RWPE1 (cell line): ENCODE results near the gene GAN.
"Not testable (repeated sequence)": the region's sequence is repeated elsewhere in the genome, so short reads cannot be mapped to it uniquely, and the experiment has no call there.

Experiments used
- CTCF ChIA-PET: fragments of 350-600 bp; sonication (Branson Sonifier 250); formaldehyde crosslinking; extraction: SDS; loops from one replicate; lab custom pipeline; 2021; lab: Yijun Ruan, JAX
- POLR2A ChIA-PET: fragments of 400-600 bp; formaldehyde crosslinking; extraction: SDS; loops from one replicate; lab custom pipeline; 2020; ENCODE audit warnings: antibody characterized with exemption; ENCODE audit not compliant: low non-redundant PET; lab: Yijun Ruan, JAX
- DNase-seq: peaks from one replicate; pipeline ENCODE4 v3.0.0; 2012; ENCODE audit warnings: low spot score
- H3K27ac ChIP-seq: fragments of 450-650 bp; 2 replicates; pipeline ENCODE4 v1.5.1; 2017
- TF ChIP-seq, protein P1 (sequence below): fragments of 450-650 bp; conservative IDR thresholded peaks from 2 replicates; pipeline ENCODE4 v1.5.1; 2017; ENCODE audit warnings: low read depth, mild to moderate bottlenecking

Gene GAN

DNA sequence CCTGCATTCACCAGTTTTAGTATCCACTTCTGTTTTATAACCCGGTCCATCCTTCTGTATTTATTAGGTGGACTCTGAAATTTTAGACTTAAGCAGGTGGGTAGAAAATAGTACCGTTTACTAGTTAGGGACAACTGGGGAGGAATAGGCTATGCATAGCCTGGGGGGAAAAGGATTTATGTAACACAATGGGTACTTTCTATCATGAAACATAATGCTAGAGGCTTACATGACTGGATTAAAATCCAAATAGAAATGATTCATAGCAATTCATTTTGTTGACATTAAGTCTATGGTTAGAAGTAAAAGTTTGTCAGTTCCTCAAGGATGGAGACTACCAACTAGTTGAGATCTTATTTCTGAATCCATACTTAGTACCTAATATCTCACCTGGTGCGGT, 18.6 kb downstream of the GAN start:
- no peak for DNase-seq
- ChIA-PET CTCF (interaction anchor here (0.6 kb wide), 1 partner anchor 795 kb away, joined by 3 read pairs; no protein-coding TSS in a partner anchor), POLR2A (no interaction called here)
- TF ChIP-seq, protein P1, sequence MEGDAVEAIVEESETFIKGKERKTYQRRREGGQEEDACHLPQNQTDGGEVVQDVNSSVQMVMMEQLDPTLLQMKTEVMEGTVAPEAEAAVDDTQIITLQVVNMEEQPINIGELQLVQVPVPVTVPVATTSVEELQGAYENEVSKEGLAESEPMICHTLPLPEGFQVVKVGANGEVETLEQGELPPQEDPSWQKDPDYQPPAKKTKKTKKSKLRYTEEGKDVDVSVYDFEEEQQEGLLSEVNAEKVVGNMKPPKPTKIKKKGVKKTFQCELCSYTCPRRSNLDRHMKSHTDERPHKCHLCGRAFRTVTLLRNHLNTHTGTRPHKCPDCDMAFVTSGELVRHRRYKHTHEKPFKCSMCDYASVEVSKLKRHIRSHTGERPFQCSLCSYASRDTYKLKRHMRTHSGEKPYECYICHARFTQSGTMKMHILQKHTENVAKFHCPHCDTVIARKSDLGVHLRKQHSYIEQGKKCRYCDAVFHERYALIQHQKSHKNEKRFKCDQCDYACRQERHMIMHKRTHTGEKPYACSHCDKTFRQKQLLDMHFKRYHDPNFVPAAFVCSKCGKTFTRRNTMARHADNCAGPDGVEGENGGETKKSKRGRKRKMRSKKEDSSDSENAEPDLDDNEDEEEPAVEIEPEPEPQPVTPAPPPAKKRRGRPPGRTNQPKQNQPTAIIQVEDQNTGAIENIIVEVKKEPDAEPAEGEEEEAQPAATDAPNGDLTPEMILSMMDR, result no peak
- no peak overlapping the region for H3K27ac ChIP-seq

DNA sequence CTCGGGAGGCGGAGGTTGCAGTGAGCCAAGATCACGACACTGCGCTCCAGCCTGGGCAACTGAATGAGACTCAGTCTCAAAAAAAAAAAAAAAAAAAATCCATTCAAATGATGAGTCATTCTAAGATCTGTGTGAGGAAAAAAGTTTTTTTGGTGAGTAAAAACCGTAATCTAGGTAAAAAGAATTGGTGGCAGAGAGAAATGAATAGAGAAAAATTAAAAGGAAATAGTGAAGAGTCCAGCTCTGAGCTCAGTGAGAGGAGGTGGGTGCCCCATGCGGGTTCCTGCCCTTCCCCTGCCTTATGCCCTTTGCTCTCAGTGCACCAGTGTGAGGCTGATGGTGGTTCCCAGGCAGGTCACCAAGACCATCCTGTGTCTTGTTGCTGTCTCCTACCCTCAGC, 20.9 kb downstream of the GAN start:
- H3K27ac ChIP-seq, result no peak overlapping the region
- DNase-seq, result no peak
- ChIA-PET CTCF (no interaction called here), POLR2A (no interaction called here)
- TF ChIP-seq, protein P1, result no peak

DNA sequence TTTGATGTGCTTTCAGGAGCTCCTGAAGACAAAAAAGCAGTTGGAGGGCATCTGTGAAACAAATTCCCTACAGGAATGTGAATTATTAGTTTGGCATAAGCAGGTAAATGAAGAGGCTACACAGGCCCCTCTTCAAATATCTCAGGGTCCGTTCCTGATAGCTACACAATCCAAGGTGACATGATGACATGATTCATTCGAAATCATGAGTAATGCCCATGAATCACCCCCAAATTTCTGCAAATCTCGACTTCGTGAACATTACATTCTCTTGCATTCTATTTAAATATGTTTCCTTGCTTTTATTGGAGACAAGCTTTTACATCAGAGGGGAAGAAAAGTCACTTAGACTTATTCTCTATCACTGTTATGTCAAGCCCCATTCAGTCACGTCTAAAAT, 22.3 kb downstream of the GAN start:
- no peak for DNase-seq
- TF ChIP-seq, protein P1, result no peak
- ChIA-PET POLR2A (no interaction called here), CTCF (interaction anchor here (0.7 kb wide), 1 partner anchor 552 kb away, joined by 3 read pairs; no protein-coding TSS in a partner anchor)
- H3K27ac ChIP-seq, result no peak overlapping the region

DNA sequence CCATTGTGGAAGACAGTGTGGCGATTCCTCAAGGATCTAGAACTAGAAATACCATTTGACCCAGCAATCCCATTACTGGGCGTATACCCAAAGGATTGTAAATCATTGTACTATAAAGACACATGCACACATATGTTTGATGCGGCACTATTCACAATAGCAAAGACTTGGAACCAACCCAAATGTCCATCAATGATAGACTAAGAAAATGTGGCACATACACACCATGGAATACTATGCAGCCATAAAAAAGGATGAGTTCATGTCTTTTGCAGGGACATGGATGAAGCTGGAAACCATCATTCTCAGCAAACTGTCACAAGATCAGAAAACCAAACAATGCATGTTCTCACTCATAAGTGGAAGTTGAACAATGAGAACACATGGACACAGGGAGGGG, 30.4 kb downstream of the GAN start:
- POLR2A ChIA-PET, CTCF ChIA-PET, H3K27ac ChIP-seq, DNase-seq: not testable (repeated sequence)

DNA sequence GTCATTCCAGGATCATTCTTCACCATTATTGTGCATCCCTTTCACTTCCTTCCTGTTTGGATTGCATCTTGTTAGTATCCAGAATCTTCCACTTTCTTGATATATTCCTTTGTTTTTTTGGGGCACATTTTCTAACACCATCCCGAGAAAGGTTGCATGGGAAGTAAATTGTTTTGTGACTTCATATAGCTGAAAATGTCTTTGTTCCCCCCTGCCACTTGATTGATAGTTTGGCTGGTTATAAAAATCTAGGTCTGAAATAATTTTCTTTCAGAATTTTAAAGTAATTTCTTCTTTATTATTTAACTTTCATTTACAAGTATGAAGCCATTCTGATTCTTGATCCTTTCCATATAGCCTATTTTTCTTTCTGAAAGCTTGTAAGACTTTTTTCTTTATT, 32.7 kb downstream of the GAN start:
- ChIA-PET CTCF (no interaction called here), POLR2A (no interaction called here)
- TF ChIP-seq, protein P1, result no peak
- no peak overlapping the region for H3K27ac ChIP-seq
- DNase-seq, result no peak

GRCh38 chr16:81349608-81350305, 35.0 kb downstream of the GAN start:
- TF ChIP-seq, protein P1, result no peak
- POLR2A ChIA-PET, result no interaction called here
- no peak overlapping the region for H3K27ac ChIP-seq
- CTCF ChIA-PET, result interaction anchor here (0.6 kb wide), 1 partner anchor 33 kb away, joined by 3 read pairs; no protein-coding TSS in a partner anchor
- no peak for DNase-seq

GRCh38 chr16:81350306-81350615, 35.5 kb downstream of the GAN start:
- CTCF ChIA-PET, result interaction anchor here (0.6 kb wide), 1 partner anchor 140 kb away, joined by 3 read pairs; no protein-coding TSS in a partner anchor
- POLR2A ChIA-PET, result no interaction called here
- H3K27ac ChIP-seq, result no peak overlapping the region
- DNase-seq, result no peak
- TF ChIP-seq, protein P1, result no peak
